ENCODE data around the gene KISS1.

Gene KISS1

DNA sequence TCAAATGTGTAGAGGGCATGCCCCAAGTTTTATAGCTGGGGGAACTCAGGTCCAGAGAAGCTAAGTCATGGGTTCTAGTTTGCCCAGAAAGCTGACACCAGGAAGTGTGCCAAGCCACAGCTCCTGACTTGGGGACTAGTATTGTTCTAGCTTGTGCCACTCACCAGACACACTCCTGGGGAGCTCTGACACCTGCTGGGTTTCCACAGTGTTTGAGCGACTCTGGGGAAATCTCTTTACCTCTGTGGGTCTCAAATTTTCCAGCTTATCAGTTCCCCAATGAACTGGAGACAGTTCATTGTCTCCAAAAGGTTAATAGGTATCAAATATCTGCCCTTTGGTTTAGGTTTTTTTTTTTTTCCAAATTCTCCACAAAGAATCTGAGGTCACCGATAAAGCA is 4.2 kb downstream of the KISS1 start:
- DNase-seq (ENCODE audit: low read depth): no peak

DNA sequence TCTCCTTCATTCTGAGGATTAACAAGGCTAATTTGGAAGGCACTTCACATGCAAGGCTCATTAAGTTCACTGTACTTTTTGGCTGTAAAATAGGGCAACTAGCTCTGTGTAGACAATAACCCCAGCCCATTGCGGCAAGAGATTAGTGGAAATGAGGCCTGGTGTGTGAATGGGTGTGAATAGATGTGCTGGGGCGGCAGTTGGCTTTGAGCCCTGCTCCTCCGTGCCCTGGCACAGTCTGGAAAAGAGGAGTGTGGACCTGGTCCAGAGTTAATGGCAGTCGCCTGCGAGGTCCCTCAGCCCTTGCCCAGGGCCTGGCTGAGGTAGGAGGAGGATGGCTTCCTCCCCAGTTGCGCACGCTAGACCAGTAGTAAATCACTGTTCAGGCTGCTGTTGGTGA is 4.8 kb downstream of the KISS1 start:
- no peak for DNase-seq (ENCODE audit: low read depth)

DNA sequence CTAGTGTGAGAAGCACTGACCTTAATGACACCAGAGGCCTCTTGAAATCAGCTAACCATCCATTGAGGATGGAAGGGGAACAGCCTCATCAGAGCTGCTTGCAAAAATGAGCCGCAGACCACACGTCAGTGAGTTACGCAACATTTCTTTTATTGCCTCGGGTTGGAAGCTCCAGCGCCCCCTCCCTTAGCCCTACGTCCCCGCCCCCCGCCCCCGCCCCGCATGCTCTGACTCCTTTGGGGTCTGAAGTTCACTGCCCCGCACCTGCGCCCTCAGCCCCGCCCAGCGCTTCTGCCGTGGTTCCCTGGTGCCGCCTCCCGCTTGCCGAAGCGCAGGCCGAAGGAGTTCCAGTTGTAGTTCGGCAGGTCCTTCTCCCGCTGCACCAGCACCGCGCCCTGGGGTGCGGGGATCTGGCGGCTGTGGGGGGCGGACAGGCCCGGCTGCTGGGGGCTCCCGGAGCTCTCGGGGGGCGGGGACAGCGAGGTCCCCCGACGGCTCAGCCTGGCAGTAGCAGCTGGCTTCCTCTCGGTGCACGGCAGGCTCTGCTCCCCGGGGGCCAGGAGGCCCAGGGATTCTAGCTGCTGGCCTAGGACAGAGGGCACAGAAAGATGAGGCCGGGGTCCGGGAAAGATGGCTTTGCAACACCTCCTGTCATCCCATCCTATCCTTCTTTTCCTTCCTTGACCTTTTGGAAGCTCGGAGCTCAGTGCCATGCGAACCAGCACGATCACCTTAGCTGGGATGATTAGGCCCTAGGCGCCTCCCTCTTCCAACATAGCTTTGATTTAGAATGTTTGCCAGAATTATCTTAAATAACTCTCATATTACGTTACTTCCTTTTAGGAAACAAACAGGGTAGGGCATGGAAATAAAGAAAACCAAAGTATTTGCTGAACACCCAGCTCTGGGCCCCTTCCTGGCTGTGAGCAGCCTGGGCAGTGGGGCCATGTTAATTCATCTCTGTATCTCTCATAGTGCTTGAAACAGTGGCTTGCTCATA is 5.8 kb downstream of the KISS1 start:
- DNase-seq (ENCODE audit: low read depth): no peak

DNA sequence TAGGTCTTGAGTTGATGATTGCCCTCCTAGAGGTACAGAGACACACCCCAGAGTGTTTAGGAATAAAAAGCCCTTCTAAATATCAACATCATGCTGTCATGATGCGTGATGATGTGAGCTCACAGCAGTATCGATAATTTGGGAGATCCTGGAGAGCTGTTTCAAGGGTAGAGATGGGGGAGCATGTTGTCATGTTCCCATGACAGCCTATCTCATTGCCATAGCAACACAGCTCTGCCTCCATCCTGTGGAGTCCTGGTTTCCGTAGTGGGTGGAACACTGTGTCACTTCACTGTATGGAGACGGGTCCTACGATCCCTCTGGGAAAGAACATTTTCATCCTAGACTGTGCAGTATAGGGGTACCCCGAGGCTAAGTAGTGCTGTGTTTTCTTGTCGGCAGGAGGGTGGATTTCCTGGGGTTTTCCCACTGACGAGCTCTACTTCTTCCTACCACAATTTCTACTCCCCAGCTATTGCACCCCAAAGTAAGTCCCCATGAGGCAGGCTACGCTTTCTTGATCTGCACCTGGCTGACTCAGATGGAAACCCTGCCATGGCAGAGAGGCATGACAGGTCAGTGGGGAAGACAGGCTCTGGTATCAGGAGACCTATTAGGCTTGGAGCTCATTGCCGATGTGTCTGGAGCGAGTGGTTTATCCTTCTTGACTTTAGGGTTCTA is 7.2 kb downstream of the KISS1 start:
- DNase-seq (ENCODE audit: low read depth): no peak

DNA sequence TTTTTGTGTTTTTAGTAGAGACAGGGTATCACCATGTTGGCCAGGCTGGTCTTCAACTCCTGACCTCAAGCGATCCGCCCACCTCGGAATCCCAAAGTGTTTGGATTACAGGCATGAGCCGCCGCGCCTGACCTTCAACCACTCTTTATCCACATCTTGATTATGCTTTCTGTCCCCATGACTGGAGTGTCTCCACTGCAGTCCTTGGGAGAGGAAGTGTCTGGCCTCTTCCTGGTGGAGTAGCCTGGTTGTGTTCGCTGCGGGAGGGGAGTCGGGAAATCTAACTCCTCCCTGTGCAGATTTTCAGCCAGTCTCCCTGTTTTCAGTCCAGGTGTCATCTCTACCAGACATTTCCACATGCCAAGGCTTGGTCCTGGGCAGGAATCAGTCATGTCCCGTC is 9.7 kb downstream of the KISS1 start:
- DNase-seq (ENCODE audit: low read depth): no peak

DNA sequence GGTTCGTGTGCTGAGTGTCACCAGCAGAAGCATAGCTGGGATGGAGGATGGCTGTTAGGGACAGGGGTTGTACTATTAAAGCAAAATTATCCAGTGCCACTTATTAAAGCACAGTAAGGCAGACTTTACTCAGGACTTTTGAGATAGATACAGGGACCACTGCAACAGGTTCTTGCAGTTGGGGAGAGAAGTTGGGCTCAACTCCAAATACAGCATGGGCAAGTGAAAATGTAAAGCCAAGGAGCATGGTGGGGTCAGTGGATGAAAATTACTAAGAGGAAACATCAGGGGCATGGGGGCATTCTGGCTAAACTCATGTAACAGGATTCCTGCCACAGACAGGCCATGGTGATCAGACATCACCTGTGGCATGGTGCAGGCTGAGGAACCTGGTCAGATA is 15.2 kb downstream of the KISS1 start:
- DNase-seq (ENCODE audit: low read depth): no peak

DNA sequence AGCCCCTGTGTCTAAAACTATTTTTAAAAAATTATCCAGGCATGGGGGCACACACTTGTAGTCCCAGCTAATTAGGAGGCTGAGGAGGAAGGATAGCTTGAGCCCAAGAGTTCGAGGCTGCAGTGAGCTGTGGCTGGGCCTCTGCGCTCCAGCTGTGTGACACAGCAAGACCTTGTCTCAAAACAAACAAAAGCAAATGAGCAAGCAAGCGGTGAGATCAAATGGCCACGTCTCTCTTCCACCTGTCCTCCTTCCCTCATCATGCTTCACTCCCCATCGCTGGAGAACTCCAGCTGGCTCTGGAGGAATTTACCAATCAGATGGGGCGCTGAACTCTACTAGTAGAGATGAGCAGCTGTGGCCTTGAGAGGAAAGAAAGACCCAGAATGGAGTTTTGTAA is 16.2 kb downstream of the KISS1 start:
- DNase-seq (ENCODE audit: low read depth): no peak

DNA sequence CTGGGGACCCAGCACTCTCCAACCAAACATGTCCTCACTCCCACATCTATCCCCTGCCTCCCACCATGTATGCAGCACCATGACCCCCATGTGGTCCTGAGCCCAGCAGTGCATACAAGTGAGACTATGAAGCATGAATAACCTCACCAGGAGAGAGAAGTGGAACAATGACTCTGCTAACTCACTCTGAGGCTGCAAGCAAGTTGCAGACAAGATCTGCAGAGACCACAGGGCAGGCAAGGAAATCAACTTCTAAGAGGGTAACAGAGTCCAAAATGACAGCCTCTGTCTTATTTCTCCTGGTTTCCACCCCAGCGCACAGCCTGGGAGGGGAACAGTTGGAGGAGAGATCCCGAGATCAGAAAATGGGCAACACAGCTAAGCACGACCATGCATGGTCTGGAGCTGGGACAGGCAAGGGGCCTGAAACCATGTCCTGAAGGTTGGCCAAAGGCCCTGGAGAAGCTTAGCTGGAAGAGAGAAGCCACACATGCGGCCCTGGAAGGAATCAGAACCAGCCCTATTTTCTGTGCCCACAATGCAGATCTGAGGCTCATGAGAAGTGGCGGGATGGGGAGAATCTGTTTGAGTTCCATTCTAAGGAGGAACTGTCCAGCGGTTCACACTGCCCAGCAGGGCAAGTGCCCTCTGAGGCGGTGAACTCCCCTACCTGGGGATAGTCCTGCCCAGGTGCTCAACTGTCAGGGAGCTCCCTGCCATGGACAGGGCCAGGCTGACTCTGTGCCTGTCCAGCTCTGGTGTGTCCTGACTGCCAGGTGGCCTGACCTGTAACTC is 17.6 kb downstream of the KISS1 start:
- no peak for DNase-seq (ENCODE audit: low read depth)

DNA sequence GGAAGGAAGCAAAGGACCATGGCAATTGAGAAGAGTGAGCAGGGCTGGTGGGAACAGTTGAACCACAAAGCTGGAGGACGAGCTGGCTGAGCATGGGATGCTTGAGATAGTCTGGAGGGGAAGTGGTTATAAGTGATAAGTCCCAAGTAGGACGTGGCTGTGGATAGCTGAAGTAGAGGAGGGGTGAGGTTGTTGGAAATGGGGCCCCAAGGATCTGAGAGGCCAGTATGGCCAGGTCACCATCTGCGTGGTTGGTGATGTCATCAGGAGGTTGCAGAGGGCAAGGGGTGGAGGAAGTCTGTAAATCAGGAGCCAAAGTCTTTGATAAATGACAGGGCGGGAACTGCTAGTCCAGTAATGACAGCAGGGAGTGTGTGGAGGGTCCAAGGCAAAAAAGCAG is 19.2 kb downstream of the KISS1 start:
- no peak for DNase-seq (ENCODE audit: low read depth)

DNA sequence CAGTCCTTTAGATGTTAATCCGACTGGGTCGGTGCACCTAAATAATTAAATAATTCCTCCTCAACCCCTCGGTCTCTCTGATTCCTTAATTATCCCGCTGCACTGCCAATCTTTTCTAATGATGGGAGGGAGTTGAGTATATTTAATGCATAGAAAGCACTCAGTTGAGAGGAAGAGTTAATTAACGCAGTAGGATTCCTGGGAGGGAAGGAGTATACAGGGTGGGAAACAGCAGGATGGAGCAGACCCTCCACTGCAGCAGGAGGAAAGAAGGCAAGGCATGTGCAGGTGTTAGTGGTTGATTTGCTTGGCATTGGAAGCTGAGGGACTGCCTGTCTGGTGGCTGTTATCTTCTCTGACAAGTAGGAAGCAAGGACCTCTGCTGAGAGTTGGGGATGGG is 20.2 kb downstream of the KISS1 start:
- no peak for DNase-seq (ENCODE audit: low read depth)

DNA sequence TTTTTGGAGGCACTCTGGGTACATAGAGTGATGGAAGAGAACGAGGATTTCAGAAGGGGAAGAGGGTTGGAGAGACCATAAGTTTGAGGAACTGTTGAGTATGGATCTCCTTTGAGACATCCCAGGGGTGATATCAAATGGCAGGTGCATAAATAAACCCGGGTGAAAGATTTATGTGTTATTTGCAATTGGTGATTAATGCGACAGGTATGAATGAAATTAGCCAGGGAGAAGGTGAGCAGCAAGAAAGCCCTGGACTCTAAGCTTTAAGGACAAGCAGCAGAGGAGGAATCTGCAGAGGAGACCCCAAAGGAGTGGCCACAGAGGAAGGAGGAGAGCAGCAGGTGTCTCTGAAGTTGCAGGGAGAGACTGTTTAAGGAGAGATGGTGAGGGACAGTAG is 21.3 kb downstream of the KISS1 start:
- DNase-seq (ENCODE audit: low read depth): no peak

DNA sequence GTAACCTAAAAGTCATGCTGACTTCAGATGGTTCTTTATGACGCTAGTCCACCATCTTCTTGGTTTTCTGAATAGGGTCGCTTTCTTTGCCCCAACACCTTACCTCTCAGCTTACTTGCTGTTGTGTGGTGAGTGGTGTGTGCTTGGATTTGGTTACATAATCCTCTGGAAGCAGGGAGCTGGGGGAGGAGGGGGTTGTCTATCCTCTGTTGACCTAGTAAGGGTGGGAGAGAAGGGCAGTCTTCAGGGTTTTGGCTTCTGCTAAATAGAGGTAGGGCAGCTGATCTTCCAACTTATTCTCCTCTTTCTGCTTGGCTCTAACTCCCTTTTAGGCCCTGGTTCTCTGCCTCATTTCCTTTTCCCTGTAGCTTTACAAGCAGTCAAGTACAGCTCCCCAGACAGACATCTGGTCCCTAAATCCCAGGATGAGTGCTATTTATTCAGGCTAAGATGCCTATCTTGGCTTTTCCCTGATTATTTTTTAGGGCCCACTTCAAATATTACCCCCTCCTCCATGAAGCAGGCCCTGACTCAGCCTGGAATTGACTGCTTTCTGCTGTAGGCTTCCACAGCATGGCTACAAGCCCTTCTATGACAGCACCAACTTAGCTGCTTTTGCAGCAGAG is 23.8 kb downstream of the KISS1 start:
- DNase-seq (ENCODE audit: low read depth): no peak

DNA sequence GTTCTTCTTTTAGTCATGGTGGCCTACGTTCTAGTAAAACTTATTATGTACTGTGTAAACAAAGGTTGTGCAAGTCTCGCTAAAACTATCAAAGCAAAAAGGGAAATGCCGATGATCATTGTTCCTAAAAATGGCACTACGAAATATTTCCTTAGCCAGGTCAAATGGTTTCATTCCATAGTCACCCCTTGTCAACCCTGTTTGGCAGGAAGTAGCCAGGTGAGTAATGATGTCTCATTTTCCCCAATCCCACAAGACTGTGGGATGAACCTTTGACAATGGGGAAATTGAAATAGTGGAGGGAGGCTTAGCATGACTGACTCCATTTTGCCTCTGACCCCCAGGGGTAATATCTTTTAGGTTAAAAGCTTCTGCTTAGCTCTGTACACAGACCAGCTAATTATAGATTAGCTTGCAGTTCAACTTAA is 24.5 kb downstream of the KISS1 start:
- DNase-seq (ENCODE audit: low read depth): no peak

DNA sequence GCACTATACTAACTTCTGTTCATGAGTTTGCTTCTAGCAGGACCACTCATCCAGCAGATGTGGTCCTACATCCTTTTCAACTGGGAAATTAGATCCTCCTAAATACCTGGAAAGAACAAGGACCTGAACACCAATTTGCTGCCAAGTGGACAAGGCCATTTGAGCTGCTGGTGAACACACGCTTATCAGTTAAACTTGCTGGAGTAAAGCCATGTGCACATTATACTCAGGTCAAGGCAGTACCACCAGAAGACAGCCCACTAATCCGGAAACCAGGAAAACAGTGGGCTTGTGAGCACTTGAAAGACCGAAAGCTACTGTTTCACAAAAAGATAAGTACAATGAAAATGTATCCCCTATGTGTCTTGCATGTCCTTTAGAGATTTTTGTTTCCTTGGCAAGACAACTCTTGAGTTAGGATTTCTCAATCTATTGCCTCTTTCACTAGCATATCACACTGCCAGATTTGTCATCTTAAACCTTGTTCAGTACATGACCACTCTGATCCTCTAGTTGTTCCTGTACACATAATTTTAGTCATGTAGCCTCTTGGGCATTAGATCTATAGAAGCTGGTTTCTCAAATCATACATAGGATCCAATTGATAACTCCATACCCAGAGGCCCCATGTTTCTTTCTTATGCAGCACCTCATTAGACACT is 25.7 kb downstream of the KISS1 start:
- no peak for DNase-seq (ENCODE audit: low read depth)

DNA sequence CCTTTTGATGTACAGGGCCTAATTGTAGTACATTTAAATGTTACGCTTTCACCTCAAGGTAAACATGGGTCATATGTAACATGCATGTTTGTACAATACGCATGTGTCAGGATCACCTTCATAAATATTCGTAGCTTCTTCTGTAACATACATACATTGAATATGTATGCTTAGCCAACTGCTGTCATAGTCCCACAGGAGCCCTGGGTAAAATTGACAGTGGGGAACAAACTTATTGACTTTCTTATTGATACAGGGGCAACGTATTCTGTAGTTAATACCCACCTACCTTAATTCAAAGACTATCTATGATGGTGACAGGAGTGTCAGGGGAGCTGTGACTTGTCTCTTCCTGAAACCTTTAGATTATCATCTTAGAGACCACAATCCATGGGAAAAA is 26.4 kb downstream of the KISS1 start:
- no peak for DNase-seq (ENCODE audit: low read depth)

DNA sequence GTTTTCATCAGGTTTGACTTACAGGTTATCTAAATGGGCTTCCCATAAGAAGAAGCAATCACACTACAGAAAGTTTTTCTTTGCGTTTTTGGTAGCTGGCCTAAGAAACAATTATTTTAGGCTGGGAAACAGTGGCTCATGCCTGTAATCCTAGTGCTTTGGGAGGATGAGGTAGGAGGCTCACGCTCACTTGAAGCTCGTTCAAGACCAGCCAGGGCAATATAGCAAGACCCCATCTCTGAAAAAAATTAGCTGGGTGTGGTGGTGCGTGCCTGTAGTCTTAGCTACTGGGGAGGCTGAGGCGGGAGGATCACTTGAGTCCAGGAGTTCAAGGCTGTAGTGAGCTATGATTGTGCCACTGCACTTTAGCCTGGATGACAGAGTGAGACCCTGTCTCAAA is 28.6 kb downstream of the KISS1 start:
- no peak for DNase-seq (ENCODE audit: low read depth)

DNA sequence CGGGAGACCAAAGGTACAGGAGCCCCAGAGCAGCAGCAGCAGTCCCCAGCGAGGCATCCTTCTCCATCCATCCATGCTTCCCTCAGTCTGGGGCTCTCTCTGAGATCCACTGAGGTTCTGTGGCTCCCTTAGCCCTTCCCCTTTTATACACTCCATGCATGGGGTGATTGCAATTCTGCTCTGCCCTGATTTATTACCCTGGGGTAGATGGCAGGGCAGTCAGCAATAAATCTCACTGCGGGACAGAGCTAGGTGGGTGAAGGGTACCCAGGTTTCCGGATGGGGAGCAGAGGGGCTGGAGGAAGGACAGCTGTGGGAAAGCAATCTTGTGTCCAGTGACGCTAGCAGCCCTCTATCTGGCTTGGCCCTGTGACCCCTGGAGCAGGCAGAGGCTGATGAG is 30.1 kb downstream of the KISS1 start, which contains the start of gene REN:
Gene REN (minus strand): TSS at position 119 of the 400 bp plus-strand sequence. CDS start 44 bp downstream, at position 75.
- no peak for DNase-seq (ENCODE audit: low read depth)

DNA sequence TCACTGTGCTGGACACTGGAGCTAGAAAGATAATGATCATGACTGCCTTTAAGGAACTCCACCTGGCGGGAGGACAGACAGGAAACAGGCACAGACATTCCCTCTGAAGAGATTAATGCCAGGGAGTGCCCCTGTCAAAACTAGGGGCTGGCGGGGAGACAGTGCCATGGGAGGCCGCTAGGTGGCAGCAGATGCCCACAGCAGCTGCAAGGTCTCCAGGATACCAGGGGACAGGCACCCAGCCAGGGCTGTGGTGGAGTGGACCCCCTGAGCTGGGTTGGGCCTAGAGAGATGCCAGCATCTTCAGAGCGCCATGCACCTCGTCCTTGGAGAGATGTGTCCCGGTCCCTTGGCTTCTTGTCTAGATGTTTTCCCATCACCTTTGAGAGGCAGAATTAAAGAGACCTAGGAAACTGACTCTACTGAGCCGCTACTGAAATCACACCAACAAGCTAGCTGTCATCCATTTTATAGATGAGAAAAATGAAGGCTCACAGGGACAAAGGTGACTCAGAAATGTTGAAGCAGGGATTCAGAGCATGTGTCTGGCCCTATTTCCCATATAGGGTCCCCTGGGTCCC is 33.7 kb downstream of the KISS1 start:
- DNase-seq (ENCODE audit: low read depth): peak; percentile 64

DNA sequence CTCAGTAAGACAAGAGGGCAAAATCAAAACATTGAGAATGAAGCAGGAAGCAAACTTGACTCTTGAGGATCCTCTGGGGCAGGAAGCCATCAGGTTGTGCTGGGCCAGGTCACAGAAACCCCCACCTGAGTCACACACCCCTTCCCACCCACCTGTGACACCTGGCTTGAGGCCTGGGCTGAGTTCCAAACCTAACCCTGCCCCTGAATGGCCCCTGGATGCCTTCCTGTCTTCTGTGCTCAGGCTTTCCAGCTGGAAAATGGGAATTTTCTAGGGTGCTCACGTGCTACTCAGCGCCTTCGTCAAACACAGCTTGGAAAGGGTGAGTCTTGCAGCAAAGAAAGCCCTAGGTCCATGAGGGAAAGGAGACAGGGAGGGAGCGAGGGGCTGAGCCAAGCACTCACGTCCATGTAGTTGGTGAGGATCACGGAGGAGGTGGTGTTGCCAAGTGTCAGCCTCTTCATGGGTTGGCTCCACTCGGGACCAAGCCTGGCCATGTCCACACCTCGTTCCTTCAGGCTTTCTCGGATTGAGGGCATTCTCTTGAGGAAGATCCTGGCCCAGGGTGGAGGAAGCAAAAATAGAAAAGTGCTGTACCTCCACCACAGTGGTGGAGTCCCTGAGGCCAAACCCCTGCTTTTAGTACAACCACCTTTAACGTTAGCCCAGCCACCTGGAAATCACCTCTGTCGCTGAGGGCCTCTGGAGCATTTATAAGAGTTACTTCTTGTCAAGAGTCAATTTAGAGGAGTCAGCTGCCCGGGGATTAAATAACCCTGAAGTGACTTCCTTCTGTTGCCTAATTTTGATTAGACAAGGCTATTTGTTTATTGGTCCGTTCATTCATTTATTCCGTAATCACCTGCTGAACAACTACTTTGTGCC is 34.4 kb downstream of the KISS1 start:
- DNase-seq (ENCODE audit: low read depth): no peak

DNA sequence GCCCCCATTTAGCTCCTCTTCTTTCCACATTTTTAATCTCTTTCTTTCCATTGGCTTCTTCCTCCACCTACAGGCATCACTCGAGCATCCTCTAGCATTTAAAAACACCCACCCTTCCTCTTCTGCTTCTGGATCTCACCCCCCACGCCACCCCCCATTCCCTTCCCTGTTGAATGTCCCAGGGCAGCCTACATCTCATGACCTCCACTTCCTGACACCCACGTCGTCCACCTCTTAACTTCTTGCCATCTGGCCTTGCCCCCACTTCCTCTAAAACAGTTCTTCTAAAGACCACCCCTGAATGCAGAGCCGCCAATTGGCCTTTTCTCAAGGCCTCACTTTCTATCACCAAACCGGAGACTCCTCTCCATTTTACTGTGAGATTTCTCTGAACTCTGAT is 38.3 kb downstream of the KISS1 start:
- DNase-seq (ENCODE audit: low read depth): no peak

All from activated T-cell treated with anti-CD3 and anti-CD28 coated beads for 1 hour (primary cell).